Parathyroid adenoma (tissue), 2 donors: ENCODE data around the gene DCT.
A peak's percentile ranks its signal among the peaks of the same experiment; 100 is the strongest.

ENCODE experiments used
- H2AFZ ChIP-seq: fragments of 300-600 bp; sonication (generic); one replicate; pipeline ENCODE4 v1.7.0; 2017; ENCODE audit warnings: antibody characterized with exemption, mild to moderate bottlenecking
- H3K27ac ChIP-seq: fragments of 300-600 bp; sonication (generic); one replicate; pipeline ENCODE4 v1.7.0; 2017
- H3K27me3 ChIP-seq: fragments of 300-600 bp; sonication (generic); one replicate; pipeline ENCODE4 v1.7.0; 2017; ENCODE audit warnings: low read length; ENCODE audit not compliant: control insufficient read depth, insufficient read depth
- H3K36me3 ChIP-seq: fragments of 300-600 bp; sonication (generic); one replicate; pipeline ENCODE4 v1.7.0; 2017; ENCODE audit warnings: low read length; ENCODE audit not compliant: control insufficient read depth, insufficient read depth
- H3K4me1 ChIP-seq: fragments of 300-600 bp; sonication (generic); one replicate; pipeline ENCODE4 v1.7.0; 2017; ENCODE audit warnings: control low read depth
- H3K4me2 ChIP-seq: fragments of 300-600 bp; sonication (generic); one replicate; pipeline ENCODE4 v1.7.0; 2017; ENCODE audit warnings: low read length
- H3K4me3 ChIP-seq: fragments of 300-600 bp; sonication (generic); one replicate; pipeline ENCODE4 v1.7.0; 2017; ENCODE audit warnings: low read depth, low read length
- H3K79me2 ChIP-seq: fragments of 300-600 bp; sonication (generic); one replicate; pipeline ENCODE4 v1.7.0; 2017; ENCODE audit warnings: control low read depth
- H3K9ac ChIP-seq: fragments of 300-600 bp; sonication (generic); one replicate; pipeline ENCODE4 v1.7.0; 2017; ENCODE audit warnings: mild to moderate bottlenecking
- H3K9me3 ChIP-seq: fragments of 300-600 bp; sonication (generic); one replicate; pipeline ENCODE4 v1.7.0; 2017; ENCODE audit warnings: low read length; ENCODE audit not compliant: control insufficient read depth
- TF ChIP-seq, protein P1 (sequence below): fragments of 300-600 bp; sonication (generic); IDR thresholded peaks from one replicate; pipeline ENCODE4 v1.7.0; 2017; ENCODE audit warnings: antibody characterized with exemption, mild to moderate bottlenecking
- donor health status: primary hyperparathyroidism.

Gene DCT

GRCh38 chr13:94454334-94454733, 25.1 kb downstream of the DCT start:
- H3K4me1 ChIP-seq, result no peaks in the 10 kb centered on the region
- H3K36me3 ChIP-seq, result no peaks in the 10 kb centered on the region
- no peak overlapping the region for H3K4me2 ChIP-seq
- no peak overlapping the region for H3K27ac ChIP-seq
- H2AFZ ChIP-seq, result no peak overlapping the region
- H3K9me3 ChIP-seq, result no peaks in the 10 kb centered on the region
- H3K9ac ChIP-seq, result no peak overlapping the region
- H3K4me3 ChIP-seq, result no peak overlapping the region
- H3K27me3 ChIP-seq, result no peaks in the 10 kb centered on the region
- no peaks in the 10 kb centered on the region for H3K79me2 ChIP-seq
- TF ChIP-seq, protein P1, sequence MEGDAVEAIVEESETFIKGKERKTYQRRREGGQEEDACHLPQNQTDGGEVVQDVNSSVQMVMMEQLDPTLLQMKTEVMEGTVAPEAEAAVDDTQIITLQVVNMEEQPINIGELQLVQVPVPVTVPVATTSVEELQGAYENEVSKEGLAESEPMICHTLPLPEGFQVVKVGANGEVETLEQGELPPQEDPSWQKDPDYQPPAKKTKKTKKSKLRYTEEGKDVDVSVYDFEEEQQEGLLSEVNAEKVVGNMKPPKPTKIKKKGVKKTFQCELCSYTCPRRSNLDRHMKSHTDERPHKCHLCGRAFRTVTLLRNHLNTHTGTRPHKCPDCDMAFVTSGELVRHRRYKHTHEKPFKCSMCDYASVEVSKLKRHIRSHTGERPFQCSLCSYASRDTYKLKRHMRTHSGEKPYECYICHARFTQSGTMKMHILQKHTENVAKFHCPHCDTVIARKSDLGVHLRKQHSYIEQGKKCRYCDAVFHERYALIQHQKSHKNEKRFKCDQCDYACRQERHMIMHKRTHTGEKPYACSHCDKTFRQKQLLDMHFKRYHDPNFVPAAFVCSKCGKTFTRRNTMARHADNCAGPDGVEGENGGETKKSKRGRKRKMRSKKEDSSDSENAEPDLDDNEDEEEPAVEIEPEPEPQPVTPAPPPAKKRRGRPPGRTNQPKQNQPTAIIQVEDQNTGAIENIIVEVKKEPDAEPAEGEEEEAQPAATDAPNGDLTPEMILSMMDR, result no peak

DNA sequence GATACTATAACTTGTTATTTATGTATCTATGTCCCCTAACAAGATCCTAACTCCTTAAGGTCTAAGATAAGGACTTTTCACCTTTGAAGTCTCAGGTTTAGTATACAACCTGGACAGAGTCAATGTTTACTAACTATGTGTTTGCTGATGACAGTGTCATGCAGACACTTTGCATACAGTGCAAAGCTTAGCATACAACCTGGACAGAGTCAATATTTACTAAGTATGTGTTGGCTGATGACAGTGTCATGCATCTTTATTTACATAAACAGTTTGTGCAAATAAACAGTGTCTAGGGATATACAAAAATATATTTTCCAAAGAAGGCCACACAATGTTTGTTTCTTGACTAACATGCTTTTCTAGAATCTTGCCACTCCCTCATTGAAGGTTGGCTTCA, 34.7 kb downstream of the DCT start:
- Histone ChIP-seq H3K4me1 (no peaks in the 10 kb centered on the region), H3K79me2 (no peaks in the 10 kb centered on the region), H3K4me3 (no peak overlapping the region), H3K27ac (no peak overlapping the region), H3K36me3 (no peaks in the 10 kb centered on the region), H3K9me3 (no peaks in the 10 kb centered on the region), H2AFZ (no peak overlapping the region), H3K9ac (no peak overlapping the region), H3K27me3 (no peaks in the 10 kb centered on the region), H3K4me2 (no peak overlapping the region)
- TF ChIP-seq, protein P1, result no peak

GRCh38 chr13:94435604-94436226, 43.8 kb downstream of the DCT start:
- Histone ChIP-seq H3K27ac (no peak overlapping the region), H2AFZ (no peak overlapping the region), H3K4me2 (no peak overlapping the region), H3K9ac (no peak overlapping the region), H3K79me2 (no peaks in the 10 kb centered on the region), H3K4me1 (no peaks in the 10 kb centered on the region), H3K27me3 (no peaks in the 10 kb centered on the region), H3K4me3 (no peak overlapping the region), H3K36me3 (no peaks in the 10 kb centered on the region), H3K9me3 (no peaks in the 10 kb centered on the region)
- TF ChIP-seq, protein P1, result peak; percentile 38

- TF ChIP-seq, protein P1, result no peak
- Histone ChIP-seq H3K36me3 (no peaks in the 10 kb centered on the region), H2AFZ (peak overlapping the region; percentile 43), H3K79me2 (no peaks in the 10 kb centered on the region), H3K9ac (no peak overlapping the region), H3K27me3 (no peaks in the 10 kb centered on the region), H3K4me1 (no peaks in the 10 kb centered on the region), H3K4me2 (peak overlapping the region; percentile 17), H3K9me3 (no peaks in the 10 kb centered on the region), H3K27ac (no peak overlapping the region), H3K4me3 (no peak overlapping the region)
Observed at GRCh38 chr13:94433055-94433961, 46.2 kb downstream of the DCT start.
